Measurements from ENCODE around the gene VPS45. TPM values are rescaled to one million over a fixed set of nuclear protein-coding genes. Genes with fewer than 3 reads are reported as not detected.

VPS45 gene
- total and polyA plus RNA-seq, 2 of the 8 experiments (the other 6 are each of a cell fraction or from before 2014, with no cell fraction given), result 19.1 to 27.6 TPM

- Histone ChIP-seq H3K18ac (ENCODE audit: extremely low read depth, low read length) (no peak overlapping the region), H2BK15ac (ENCODE audit: low read length) (no peak overlapping the region), H3K14ac (ENCODE audit: insufficient read length) (no peak overlapping the region), H3K79me2 (ENCODE audit: control insufficient read depth in 1 of 2, insufficient read depth in 2 of 2, low read length in 2 of 2) (no peaks in the 10 kb centered on the region), H3K27ac (ENCODE audit: low read depth, low read length) (no peak overlapping the region), H3K79me1 (ENCODE audit: low read depth, low read length) (no peaks in the 10 kb centered on the region), H3K9ac (replicated peaks in 1 of 4; ENCODE audit: extremely low read depth in 1 of 4, low read depth in 3 of 4, low read length in 3 of 4) (no peak overlapping the region), H3K27me3 (replicated peaks in 1 of 4; ENCODE audit: control insufficient read depth in 3 of 4, extremely low read depth in 1 of 4, insufficient read depth in 3 of 4, low read length in 3 of 4) (no peaks in the 10 kb centered on the region), H4K91ac (replicated peaks; ENCODE audit: insufficient read length, low read length) (no peak overlapping the region), H3K9me3 (ENCODE audit: insufficient read depth in 2 of 2, low read depth in 1 of 2, low read length in 1 of 2) (no peaks in the 10 kb centered on the region), H2BK120ac (replicated peaks; ENCODE audit: low read depth, low read length) (no peak overlapping the region), H4K8ac (ENCODE audit: extremely low read depth, insufficient read depth, low read length) (no peak overlapping the region), H2AFZ (ENCODE audit: low read length) (no peak overlapping the region), H3K4me1 (replicated peaks in 1 of 4; ENCODE audit: control insufficient read depth in 3 of 4, insufficient read depth in 4 of 4, low read length in 3 of 4) (no peaks in the 10 kb centered on the region), H2BK20ac (ENCODE audit: low read length) (no peak overlapping the region), H4K20me1 (replicated peaks in 1 of 2; ENCODE audit: control insufficient read depth in 1 of 2, insufficient read depth in 2 of 2, low read length in 2 of 2) (no peaks in the 10 kb centered on the region), H3K23me2 (ENCODE audit: low read depth, low read length) (no peaks in the 10 kb centered on the region), H3K36me3 (ENCODE audit: control insufficient read depth in 2 of 4, insufficient read depth in 4 of 4, low read length in 3 of 4) (no peaks in the 10 kb centered on the region), H3K4me3 (ENCODE audit: extremely low read depth in 1 of 4, insufficient read depth in 2 of 4, low read depth in 3 of 4, low read length in 4 of 4) (no peak overlapping the region), H3K23ac (ENCODE audit: insufficient read length) (no peak overlapping the region), H3K4me2 (ENCODE audit: insufficient read depth in 1 of 2, low read depth in 2 of 2, low read length in 2 of 2) (no peak overlapping the region), H4K5ac (ENCODE audit: insufficient read length, low read depth, low read length) (no peak overlapping the region), H2AK5ac (ENCODE audit: low read depth, low read length) (no peak overlapping the region), H2BK5ac (ENCODE audit: low read depth, low read length) (no peak overlapping the region), H3K56ac (replicated peaks; ENCODE audit: insufficient read length, low read depth, low read length) (no peak overlapping the region), H2BK12ac (ENCODE audit: low read depth, low read length) (no peak overlapping the region), H3K4ac (replicated peaks; ENCODE audit: insufficient read length, low read depth, low read length) (no peak overlapping the region)
- WGBS, 2 experiments (ENCODE audit: extremely low coverage in 1 of 2, insufficient coverage in 1 of 2, insufficient read length in 1 of 2, insufficient replicate concordance in 2 of 2, low coverage in 1 of 2, low lambda C conversion rate in 2 of 2, missing lambda C conversion rate in 1 of 2), result 96% methylated on average over 3 of the region's 3 CpGs; no CpG with 5 or more reads in 1 of the 2 experiments
- no peak for DNase-seq (ENCODE audit: low read depth in 1 of 2, low spot score in 2 of 2)
- CTCF ChIA-PET (ENCODE audit: partially characterized antibody), result interaction anchor here (0.7 to 1.1 kb wide), 2 partner anchors 92 to 96 kb away, joined by 3 to 4 read pairs; no protein-coding TSS in a partner anchor
- no peak for TF ChIP-seq TAF7 (optimal IDR thresholded peaks at IDR 0.05; ENCODE audit: borderline replicate concordance, low read depth, low read length)
- TF ChIP-seq PHF8 (conservative IDR thresholded peaks at IDR 0.05; ENCODE audit: low read depth, low read length), result no peak
- TF ChIP-seq NANOG (IDR thresholded peaks at IDR 0.05; ENCODE audit: insufficient read depth, low read depth, low read length, poor library complexity, severe bottlenecking), result no peak
- TF ChIP-seq SIX5 (IDR thresholded peaks at IDR 0.05; ENCODE audit: low read depth, low read length), result no peak
- no peak for TF ChIP-seq SP4 (IDR thresholded peaks at IDR 0.05; ENCODE audit: low read length)
- TF ChIP-seq BACH1 (IDR thresholded peaks at IDR 0.05; ENCODE audit: low read length), result no peak
- no peak for TF ChIP-seq SIN3A (conservative IDR thresholded peaks at IDR 0.05 in 1 of 2, IDR thresholded peaks at IDR 0.05 in 1 of 2; ENCODE audit: low read depth in 1 of 2, low read length in 2 of 2)
- TF ChIP-seq ASH2L (IDR thresholded peaks at IDR 0.05; ENCODE audit: low read length), result no peak
- POLR2A ChIA-PET (ENCODE audit: partially characterized antibody), result interaction anchor here (0.9 kb wide), 1 partner anchor 12 kb away, joined by 4 read pairs; no protein-coding TSS in a partner anchor
- FAIRE-seq, result no peak
Measured at GRCh38 chr1:150053926-150054325, 13.7 kb upstream of the VPS45 start.

All from H1 (cell line).